HCT116 (cell line): ENCODE results near the gene MAP3K4.

ENCODE experiments used
- EZH2phosphoT487 ChIP-seq: fragments of 200-600 bp; IDR thresholded peaks from 2 replicates; pipeline ENCODE4 v1.6.1; 2018; ENCODE audit warnings: antibody characterized with exemption, borderline replicate concordance
- POLR2A ChIP-seq: IDR thresholded peaks from 2 replicates; pipeline ENCODE4 v1.7.0; 2011; ENCODE audit warnings: borderline replicate concordance; ENCODE audit not compliant: insufficient read depth, insufficient read length; ENCODE audit errors: extremely low read depth
- ZNF274 ChIP-seq: fragments of 200-500 bp; sonication (Bioruptor generic); IDR thresholded peaks from 2 replicates; pipeline ENCODE4 v1.6.1; 2014; ENCODE audit warnings: mild to moderate bottlenecking, low read depth, low read length, inconsistent platforms
- TF ChIP-seq, protein P1 (sequence below), 3 experiments: fragments of 200-600 bp in 1 of 3; sonication (generic) in 1 of 3; IDR thresholded peaks in 2 of 3; conservative IDR thresholded peaks in 1 of 3; 2 replicates each; pipeline ENCODE4 v1.5.1; 2012 to 2017; ENCODE audit warnings: low read depth in 2 of 3, low read length in 2 of 3, antibody characterized with exemption in 1 of 3, borderline replicate concordance in 1 of 3, control low read depth in 1 of 3, mild to moderate bottlenecking in 1 of 3, mixed read lengths in 1 of 3, mixed run types in 1 of 3, moderate library complexity in 1 of 3; ENCODE audit not compliant: insufficient read depth in 1 of 3

DNA sequence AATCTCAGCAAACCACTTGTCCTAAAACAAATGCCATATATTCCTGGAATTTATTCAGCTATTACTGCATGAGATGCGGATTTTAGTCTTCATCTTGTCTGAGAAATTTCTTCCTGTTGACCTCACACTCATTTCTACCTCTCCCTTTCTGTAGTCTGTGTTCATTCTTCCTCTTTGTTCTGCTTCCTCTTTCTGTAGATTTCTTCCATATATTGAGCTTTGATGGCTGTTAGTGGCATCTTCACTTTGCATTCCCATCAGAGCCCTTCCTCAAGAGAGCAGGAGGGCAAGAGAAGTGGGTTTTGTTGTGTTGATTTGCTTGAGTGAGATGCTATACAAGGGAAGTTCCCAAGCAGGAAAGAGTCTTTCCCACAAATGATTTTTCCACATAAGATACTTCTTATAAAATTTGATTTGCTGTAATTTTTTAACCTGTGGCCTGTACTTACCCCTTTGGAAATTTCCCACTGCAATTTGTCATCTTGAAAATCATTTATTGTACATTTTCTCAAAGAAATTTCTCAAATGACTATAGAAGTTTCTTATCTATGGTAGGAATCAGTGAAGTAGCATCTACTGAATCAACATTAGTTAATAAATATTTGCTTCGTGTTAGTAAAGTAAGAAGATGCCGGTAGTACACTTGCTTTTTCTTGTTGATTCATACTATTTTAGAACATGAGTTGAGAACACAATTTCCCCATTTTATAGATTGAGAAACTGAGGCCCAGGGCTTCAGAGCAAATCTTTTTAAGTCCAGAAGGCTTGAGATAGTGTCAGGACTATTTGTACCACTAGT lies 43.8 kb downstream of the MAP3K4 start:
- TF ChIP-seq, protein P1, sequence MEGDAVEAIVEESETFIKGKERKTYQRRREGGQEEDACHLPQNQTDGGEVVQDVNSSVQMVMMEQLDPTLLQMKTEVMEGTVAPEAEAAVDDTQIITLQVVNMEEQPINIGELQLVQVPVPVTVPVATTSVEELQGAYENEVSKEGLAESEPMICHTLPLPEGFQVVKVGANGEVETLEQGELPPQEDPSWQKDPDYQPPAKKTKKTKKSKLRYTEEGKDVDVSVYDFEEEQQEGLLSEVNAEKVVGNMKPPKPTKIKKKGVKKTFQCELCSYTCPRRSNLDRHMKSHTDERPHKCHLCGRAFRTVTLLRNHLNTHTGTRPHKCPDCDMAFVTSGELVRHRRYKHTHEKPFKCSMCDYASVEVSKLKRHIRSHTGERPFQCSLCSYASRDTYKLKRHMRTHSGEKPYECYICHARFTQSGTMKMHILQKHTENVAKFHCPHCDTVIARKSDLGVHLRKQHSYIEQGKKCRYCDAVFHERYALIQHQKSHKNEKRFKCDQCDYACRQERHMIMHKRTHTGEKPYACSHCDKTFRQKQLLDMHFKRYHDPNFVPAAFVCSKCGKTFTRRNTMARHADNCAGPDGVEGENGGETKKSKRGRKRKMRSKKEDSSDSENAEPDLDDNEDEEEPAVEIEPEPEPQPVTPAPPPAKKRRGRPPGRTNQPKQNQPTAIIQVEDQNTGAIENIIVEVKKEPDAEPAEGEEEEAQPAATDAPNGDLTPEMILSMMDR (IDR thresholded peaks at IDR 0.05 in 2 of 3, conservative IDR thresholded peaks at IDR 0.05 in 1 of 3; ENCODE audit: borderline replicate concordance in 1 of 3, insufficient read depth in 1 of 3, low read depth in 2 of 3, low read length in 2 of 3), result no peak
- no peak for TF ChIP-seq ZNF274
- TF ChIP-seq POLR2A, result no peak
- TF ChIP-seq EZH2phosphoT487, result no peak
